HG02610 (cell line): ENCODE data around the gene TTC34.

Source experiments
- ATAC-seq: cut with Tn5 transposase; IDR thresholded peaks from one replicate; pipeline ENCODE4 v1.9.1; 2021; ENCODE audit warnings: mild to moderate bottlenecking, moderate library complexity; ENCODE audit not compliant: unreplicated experiment

Gene TTC34

DNA sequence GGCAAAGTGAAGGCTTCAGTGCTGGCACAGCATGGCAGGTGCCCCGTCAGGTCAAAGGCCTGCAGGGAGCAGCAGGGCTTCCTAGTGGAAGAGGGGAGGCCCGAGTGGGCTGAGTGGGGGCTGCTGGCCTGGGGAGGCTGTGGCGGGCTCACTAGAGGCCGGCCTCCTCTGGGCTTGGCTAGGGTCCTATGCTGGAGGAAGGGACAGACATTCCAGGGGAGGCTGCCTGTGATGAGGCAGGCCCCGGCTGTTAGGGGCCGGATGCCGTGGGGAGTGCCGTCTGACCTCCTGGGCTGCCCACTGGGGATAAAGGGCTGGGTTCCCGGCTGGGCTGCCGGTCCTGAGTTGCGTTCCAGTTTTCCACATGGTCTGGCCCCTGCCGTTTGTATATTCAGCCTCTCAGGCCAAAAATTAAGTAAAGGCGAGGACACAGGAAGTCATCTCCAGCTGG lies 193.8 kb downstream of the TTC34 start:
- no peak for ATAC-seq

DNA sequence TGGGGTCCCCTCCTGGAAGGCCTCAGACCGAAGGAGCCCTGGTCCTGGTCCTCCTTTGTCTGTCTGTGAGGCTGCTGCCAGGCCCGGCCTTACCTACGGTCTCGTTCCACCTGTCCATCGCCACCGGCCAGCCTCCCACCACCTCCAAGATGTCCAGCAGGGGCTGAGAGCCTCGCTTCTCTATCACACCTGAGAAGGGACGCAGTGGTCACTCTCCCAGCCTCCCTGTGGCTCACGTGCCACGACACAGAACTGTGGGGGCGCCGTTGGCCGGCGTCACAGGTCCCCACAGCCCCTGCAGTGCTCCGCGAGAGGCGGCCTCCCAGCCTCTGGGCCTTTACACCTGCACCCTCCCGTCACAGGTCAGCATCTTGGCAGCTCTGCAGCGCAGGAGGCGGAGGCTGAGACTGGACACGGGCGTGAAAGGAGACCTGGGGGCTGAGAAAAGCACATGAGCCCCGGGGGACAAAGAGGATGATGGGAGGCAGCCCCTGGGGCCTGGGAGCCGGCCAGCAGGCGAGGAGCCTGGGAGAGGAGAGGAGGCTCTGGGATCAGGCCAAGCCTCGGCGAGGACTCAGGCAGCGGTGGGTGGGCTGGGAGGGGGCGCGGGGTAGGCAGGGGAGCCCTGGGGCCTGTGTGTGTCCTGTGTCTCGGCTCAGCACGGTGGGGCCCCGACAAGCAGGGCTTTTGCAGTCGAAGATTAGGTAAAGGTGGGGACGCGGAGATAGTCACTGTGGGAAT lies 194.4 kb downstream of the TTC34 start:
- no peak for ATAC-seq

DNA sequence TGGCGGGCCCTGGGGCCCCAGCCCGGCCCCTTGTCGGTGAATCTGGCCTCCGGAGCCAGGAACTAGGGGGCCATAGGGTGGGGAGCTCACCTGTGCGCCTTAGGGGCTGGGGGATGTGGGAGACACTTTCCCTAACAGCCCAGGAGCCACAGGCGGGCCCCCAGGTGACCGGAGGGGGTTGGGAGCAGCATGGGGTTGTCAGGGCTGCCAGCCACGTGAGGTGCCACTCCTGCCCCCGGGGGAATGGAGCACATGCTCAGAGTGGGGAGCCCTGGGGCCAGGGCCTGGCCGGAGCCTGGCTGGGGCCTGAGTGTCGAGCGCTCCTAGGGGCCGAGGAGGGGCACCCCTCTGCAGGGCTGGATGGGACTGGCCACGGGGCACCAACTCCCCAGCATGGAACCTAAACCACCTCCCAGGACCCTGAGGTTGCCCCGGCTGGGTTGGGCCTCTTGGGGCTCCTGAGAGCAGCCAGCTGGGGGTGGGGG lies 195.1 kb downstream of the TTC34 start:
- ATAC-seq: no peak

DNA sequence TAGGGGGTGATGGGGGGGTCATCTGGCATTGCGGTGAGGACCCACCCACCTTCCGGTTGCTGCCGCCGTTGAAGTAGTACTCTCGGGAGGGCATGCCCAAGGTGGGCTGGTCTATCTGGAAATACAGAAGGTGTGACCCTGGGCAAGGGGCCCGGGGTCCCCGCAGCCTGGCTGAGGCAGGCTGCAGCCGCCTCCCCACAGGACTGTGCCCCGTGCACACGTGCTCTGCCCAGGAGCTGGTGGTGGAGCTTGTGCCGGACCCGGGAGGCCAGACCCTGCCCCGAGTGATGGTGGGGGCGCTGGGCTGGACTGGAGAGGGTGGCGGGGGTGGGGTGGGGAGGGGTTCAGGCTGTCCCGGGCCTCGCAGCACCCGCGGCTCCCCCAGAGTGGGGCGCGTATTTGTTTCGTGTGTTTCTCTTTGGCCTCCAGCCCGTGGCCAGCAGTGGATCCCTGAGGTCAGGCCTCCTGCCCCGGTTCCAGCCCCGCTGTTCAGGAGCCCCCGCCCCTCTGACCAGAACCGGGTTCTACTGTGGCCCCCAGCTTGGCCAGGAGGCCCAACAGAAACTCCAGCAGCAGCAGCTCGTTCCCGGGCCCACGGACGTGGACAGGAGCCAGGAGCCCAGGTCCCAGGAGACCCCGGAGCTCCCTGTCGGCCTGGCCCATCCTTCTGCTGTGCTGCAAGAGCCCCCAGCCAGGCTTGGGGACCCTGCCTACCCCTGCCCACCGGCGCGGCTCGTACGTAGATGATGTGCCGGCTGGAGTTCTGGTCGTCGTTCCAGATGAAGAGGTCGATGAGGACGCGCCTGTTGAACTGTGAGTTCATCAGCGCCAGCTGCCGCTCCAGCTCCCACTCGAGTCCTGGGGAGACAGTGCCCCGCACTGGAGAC lies 195.7 kb downstream of the TTC34 start:
- ATAC-seq: no peak

DNA sequence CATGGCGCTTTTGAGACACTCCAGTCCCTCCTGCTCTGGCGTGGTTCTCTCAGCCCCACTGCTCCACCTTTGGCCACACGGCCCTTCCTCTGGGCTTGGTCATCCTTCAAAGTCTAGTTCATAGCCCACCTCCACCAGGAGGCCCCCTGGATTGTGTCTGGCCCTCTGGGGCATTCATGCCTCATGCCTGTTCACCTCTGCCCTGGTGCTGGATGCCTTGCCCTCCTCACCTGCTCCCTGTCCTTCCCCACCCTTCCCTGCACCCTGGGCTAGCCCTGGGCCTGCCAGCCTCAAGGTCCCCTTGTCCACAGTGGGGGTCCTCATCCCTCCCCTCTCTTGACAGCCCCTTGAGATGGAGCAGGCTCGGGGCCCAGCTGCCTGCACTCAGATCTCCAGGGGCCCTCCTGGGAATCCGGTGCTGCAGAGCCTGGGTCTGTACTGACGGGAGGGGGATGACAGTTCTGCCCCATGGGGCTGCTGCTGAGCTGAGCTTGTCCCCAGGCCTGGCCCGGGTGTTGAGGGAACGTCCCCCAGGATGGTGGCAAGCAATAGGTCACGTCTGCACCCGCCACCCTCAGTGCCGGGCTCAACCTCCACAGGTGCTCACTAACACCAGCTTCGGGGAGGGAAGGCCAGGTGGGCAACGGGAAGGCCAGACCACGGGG lies 196.5 kb downstream of the TTC34 start:
- no peak for ATAC-seq

DNA sequence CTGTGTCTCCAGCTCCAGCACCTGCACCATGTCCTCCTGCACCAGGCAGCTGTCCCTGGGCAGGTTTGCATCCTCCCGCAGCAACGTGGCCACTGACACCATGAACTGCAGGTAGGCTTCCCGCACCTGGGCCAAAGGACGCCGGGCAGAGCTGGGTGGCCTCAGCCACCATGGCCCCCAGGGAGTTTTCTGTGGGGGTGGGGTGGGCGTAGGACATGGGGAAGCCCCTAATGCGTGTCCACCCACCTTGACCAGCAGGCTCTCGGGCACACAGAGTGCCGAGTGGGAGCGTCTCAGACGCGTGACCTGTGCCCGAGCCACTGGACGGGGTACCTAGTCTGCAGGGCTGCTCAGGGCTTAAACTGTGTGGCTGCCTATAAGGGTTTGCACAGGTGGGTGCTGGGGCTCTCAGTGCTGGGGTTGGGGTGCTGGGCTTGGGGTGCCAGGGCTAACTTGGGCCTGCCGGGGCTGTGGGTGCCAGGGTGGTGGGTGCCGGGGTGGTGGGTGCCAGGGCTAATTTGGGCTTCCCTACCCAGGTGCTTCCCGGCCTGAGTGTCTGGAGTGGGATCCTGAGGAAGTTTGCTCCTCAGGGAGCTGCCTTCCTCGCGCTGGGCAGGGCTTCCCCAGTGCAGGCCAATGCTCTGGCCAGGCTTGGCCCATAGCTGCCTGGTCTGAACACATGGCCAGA lies 197.2 kb downstream of the TTC34 start:
- ATAC-seq: no peak

DNA sequence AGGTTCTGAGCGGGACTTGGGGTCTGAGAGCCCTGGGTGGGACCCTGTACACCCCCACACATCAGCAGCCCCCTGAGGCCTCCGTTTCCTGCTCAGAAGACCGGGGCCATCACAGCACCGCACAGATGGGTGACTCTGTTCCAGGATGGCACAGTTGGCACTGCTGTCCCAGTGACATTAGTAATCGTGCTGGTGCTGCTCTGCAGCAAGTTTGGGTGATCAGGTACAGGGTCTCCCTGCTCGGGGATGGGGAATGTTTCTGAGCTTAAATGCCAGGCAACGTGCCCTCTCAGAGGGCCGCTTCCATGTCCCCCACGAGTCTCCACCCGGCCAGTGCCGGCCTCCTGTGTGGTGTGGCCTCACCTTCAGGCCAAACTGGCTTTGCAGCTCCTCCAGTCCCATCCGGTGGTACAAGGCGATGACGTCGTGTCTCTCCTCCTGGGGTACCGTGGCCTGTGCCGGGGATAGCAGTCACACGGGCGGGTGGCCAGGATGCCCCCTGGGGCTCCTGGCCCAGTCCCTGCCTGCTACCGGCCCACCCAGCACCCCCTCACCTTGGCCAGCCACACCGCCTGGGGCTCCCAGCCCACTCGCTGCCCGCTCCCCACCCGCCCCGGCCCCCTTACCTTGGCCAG lies 197.9 kb downstream of the TTC34 start:
- no peak for ATAC-seq

DNA sequence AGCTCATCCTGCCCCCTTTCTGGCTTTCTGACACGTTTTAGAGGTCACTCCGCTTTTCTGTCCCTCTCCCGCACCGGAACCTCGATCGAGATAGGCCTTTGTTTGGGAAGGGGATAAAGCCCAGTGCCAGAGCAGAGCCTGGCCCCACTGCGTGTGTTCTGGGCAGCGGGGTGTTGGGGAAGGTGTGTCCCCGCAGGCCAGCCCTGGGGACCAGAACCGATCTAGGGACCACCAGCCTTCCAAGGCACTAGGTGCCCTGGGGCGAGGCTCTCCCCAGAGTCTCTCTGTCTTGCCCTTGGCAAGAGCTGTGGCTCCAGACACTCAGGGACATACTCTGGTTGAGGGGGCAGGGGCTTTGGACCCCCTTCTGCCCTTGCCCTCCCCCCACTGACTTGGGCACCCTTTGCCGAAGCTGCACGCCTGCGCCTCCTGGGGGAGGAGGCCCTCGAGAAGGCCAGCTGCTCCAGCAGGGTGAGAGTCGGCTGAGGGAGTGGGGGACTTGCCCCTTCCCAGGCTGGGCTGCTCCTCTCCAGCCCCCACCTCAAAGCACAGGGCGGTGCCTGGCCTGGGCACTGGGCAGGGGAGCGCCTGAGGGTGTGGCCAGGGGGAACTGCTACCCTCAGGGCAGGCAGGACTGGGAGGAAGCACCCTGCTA lies 198.5 kb downstream of the TTC34 start:
- ATAC-seq: no peak

DNA sequence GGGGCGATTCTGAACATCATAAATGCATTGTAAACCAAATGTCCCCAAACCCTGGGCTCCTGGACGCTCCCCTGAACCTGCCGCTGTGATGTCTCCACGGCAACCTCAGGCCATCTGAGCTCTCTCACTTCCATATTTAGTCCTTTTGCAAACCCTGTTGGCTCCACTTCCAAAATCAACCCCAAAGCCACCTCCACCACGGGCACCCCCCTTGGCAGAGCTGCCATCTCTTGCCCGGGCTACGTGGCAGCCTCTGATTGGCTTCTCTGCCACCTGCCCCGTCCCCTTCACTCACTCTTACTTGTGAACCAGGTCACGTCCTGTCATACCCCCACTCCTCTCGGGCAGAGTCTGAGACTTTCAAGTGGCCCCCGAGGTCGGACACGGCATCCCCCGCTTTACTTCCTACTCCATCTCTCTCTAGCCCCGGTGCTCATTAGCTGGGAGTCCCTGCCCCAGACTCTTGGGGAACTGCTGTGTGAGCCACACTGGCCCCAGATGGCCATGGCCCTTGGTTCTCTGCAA lies 199.1 kb downstream of the TTC34 start:
- ATAC-seq: no peak

DNA sequence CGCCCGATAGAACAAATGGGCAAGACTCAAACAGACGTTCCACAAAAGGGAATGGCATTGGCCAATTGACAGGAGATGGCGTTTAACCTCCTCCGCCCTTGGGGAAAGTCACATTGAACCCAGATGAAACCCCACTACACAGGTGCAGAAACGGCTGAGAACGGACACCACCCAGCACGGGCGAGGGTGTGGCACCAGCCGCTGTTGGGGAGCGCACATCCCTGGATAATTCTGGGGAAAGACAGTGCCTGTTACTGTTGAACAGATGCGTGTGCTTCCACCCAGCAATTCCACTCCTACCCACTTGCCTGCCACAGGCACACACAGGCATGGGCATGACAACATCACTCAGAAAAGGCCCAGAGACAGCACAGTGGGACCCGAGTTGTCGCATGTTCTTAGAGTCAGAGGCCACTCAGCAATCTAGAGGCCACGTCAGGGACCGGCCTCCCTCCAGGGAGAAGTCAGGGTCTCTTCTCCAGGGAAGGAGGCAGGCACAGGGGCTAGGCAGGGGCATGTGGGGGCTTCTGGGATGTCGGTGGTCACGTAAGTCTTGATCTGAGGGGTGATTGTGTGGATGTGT lies 199.7 kb downstream of the TTC34 start:
- ATAC-seq: no peak

DNA sequence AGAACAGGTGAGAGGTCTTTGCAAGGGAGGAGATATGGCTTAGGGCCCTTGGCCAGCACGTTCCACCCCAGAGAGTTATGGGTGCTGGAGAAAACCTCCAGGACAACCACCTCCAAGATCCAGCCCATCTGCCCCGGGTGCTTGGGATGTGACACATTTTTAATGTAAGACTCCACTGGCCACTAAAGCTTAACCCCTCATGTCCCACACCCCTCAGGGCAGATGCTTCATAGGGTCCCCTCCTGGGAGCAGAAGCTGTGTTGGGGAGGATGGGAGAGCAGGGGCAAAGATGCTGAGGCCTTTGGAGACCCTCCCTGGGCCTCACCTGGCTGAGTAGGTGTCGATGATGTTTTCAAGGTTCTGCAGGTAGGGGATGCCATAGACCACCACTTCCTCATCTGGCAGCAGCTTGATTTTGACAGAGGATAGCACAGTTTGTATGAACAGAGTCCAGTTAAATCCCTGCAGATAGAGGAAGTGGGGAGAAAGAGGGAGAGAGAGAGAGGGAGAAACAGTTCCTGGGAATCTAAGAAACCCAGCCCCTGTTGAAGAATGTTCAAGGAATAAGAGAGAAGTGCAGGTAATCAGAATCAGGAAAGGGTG lies 203.1 kb downstream of the TTC34 start:
- no peak for ATAC-seq

DNA sequence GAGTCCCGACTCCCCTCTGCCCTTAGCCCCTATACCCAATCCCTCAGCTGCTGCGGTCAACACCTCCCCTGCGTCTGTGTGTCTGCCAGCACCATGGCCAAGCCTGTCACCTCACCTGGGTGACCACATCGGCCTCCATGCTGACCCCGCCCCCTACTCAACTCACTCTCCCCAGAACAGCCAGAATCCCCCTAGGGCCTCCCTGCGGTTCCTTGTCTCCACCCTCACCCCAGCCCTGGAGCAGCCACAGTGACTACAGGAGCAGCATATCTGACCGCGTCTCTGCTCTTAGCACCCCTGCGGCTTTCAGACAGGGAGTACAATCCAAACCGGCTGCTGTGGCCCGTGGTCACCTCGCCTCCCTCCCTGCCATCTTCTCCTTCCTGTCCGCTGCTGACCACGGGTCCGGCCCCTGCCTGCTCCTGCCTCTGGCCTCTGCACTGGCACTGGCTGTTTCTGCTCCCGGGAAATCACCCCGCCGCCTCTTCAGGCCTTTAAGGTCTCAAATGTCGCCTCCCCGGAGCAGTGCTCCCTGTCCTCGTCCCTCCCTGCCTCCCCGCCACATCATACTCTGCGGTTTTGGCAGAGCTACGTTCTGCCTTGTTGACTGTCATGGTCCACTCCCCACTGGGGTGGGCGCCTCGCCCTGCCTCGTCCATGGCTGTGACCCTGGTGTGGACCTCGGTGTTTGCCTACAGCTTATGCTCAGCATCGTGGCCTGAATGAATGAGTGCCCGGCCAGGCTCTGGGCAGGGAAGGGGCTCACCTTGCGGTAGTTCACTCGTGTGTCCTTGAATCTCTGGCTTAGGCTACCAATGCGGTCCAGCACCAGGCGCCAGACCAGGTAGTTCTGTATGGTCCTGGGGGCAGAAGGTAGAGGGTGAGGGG lies 203.8 kb downstream of the TTC34 start:
- no peak for ATAC-seq

DNA sequence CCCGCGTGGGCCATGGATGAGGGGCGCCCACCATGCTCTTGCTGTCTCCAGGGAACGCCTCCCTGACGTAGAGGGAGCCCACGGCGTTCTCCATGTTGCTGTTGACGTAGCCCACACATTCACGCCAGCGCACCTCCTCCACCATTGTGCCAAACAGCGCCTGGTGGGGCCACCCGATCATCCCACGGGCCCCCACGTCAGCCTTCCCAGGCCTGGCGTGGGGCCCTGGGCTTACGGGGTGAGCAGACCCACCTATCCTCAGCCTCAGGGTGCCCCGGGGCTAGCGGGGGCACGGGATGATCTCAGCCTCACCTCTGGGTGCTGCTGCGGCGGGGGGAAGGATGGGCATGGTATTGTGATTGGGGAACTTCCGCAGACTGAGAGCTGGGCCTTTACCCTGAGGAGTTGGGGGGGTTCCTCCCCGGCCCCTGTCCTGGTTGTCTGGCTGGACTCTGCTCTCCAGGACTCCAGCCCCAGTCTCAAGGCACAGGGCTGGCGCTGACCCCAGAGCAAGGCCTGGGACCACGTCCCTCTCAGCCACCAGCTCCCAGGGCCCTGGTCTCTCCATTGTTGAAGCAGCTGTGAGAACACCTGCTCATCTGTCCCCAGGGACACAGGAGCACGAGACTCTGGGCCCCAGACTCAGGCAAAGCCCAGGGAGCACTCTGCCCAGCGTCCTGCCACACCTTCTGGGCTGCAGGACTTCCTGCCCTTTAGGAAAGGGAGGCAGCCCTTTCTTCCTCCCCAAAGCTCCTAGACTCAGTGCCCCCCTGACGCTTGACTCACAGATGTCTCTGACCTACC lies 204.8 kb downstream of the TTC34 start:
- no peak for ATAC-seq

DNA sequence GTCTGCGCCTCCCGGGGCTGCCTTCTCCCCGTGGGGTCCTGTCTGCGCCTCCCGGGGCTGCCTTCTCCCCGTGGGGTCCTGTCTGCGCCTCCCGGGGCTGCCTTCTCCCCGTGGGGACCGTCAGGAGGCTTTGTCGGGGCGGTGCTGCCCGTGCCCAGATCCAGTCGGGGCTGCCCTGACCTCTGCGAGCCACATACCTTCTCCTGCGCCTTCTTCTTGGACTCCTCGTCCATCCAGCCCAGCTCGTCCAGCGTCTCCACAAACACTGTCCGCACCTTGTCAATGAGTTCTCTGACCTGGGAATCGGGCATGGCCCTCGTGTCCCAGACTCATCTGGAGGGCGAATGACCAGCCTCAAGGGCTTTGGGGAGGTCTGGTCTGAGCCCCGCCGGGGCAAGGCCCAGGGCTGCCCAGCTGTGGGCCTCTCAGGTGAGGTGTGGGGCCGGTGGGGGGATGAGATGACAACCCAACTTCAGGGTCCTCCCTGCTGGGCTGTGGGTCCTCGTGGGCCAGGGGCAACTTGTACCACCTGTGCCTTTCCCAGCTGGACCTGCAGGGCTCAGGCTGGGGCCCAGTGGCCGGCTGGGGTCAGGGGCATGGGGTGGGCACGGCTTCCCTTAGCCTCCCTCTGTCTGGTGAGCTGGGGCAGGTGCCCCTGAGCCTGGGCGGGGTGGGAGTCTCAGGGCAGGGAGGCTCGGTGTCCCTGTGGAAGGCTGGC lies 205.5 kb downstream of the TTC34 start:
- no peak for ATAC-seq

DNA sequence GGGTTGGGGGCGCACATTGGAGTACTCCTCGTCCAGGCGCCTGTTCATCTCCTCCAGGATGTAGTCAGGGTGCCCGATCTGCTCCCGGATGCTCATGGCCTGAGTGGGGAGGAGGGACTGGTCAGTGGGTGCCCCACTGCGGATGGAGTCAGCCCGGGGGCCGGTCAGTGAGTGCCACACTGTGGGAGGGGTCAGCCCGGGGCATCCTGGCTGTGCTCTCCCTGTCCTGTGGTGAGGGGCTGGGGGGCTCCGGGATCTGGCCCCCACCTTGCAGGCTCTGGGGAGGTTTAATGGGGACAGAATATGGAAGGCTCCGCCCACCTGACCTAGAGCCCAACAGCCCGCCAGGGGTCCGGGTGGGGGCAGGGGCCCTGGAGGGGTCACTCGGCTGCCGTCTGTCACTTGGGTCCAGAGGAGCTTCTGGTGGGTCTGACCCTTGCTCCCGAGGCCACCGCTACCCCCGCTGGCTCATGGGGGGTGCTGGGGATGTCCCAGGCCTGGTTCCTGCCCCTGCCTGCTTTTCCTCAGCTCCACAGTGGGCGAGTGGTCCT lies 206.2 kb downstream of the TTC34 start:
- no peak for ATAC-seq

DNA sequence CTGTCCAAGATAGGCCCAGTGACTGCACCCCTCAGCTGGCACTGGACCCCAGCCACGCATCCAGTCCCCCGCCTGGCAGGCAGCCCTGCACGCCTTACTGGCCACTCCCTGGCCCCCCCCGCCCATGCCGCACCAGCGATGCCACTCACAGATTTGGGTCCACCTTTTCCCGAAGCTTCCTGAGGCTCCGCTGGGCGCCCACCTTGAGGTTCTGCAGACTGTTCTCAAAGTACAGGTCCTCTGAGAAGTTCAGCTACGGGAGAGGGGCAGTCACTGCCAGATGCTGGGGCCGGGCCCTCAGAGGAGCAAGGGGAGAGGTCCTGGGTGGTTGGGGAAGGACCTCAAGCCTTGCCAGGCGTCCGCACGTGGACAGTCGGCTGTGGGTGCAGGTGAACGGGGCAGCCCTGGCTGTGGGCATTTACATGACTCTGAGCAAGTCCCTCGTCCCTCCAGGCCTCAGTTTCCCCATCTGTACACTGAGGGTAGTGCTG lies 206.8 kb downstream of the TTC34 start:
- no peak for ATAC-seq
